CD14-positive monocyte (primary cell): Measurements from ENCODE around the gene NPTX1. TPM values are rescaled to one million over a fixed set of nuclear protein-coding genes. Genes with fewer than 3 reads are reported as not detected.

Experiments used
- DNase-seq, 3 donors: peaks; one replicate each; pipeline ENCODE4 v3.0.0-alpha.2; 2011 to 2022
- H2AFZ ChIP-seq: 2 replicates; pipeline ENCODE4 v1.6.0; 2012; ENCODE audit warnings: mild to moderate bottlenecking, low read depth, low read length, inconsistent platforms; ENCODE audit not compliant: insufficient read depth, poor library complexity, severe bottlenecking
- H3K27ac ChIP-seq, 2 donors: 1 replicate in 1 of 2; 2 replicates in 1 of 2; pipeline ENCODE4 v1.5.1; 2012 to 2013; ENCODE audit warnings: low read length in 2 of 2, control low read depth in 1 of 2, inconsistent platforms in 1 of 2, low read depth in 1 of 2, mild to moderate bottlenecking in 1 of 2
- H3K27me3 ChIP-seq, 2 donors: one replicate each; pipeline versions ENCODE4 v1.6.0 to v1.6.1; 2011 to 2013; ENCODE audit warnings: low read length in 2 of 2; ENCODE audit not compliant: control insufficient read depth in 2 of 2, insufficient read depth in 2 of 2
- H3K36me3 ChIP-seq, 2 donors: replicated peaks in 1 of 2; 1 replicate in 1 of 2; 2 replicates in 1 of 2; pipeline versions ENCODE4 v1.5.1 to v1.6.1; 2012 to 2013; ENCODE audit warnings: low read length in 2 of 2, control low read depth in 1 of 2, inconsistent platforms in 1 of 2, mild to moderate bottlenecking in 1 of 2; ENCODE audit not compliant: insufficient read depth in 2 of 2, control insufficient read depth in 1 of 2
- H3K4me1 ChIP-seq, 2 donors: 1 replicate in 1 of 2; 2 replicates in 1 of 2; pipeline versions ENCODE4 v1.5.1 to v1.6.1; 2012 to 2013; ENCODE audit warnings: low read length in 2 of 2, control low read depth in 1 of 2, inconsistent platforms in 1 of 2, mild to moderate bottlenecking in 1 of 2, moderate library complexity in 1 of 2; ENCODE audit not compliant: insufficient read depth in 2 of 2, control insufficient read depth in 1 of 2
- H3K4me2 ChIP-seq: replicated peaks from 2 replicates; pipeline ENCODE3; 2012; ENCODE audit warnings: low read length, moderate library complexity, mild to moderate bottlenecking; ENCODE audit not compliant: poor library complexity, severe bottlenecking; ENCODE audit errors: extremely low read depth
- H3K4me3 ChIP-seq, 3 experiments: fragments of 200-600 bp in 1 of 3; sonication (generic) in 1 of 3; replicated peaks in 1 of 3; 1 replicate in 2 of 3; 2 replicates in 1 of 3; pipeline ENCODE4 v1.5.1; 2011 to 2013; ENCODE audit warnings: low read length in 3 of 3, mild to moderate bottlenecking in 3 of 3, control low read depth in 2 of 3, low read depth in 2 of 3, inconsistent platforms in 1 of 3, moderate library complexity in 1 of 3
- H3K79me2 ChIP-seq: 2 replicates; pipeline ENCODE4 v1.6.0; 2012; ENCODE audit warnings: mild to moderate bottlenecking, control low read depth, inconsistent platforms, low read length, moderate library complexity; ENCODE audit not compliant: insufficient read depth
- H3K9ac ChIP-seq: 2 replicates; pipeline ENCODE4 v1.6.0; 2017; ENCODE audit warnings: low read length, mild to moderate bottlenecking; ENCODE audit not compliant: insufficient read depth, poor library complexity, severe bottlenecking
- H3K9me3 ChIP-seq, 2 donors: replicated peaks in 1 of 2; 1 replicate in 1 of 2; 2 replicates in 1 of 2; pipeline versions ENCODE4 v1.5.1 to v1.6.1; 2012 to 2013; ENCODE audit warnings: low read length in 2 of 2, control low read depth in 1 of 2; ENCODE audit not compliant: control insufficient read depth in 1 of 2, insufficient read depth in 1 of 2
- H4K20me1 ChIP-seq: 2 replicates; pipeline ENCODE4 v1.6.0; 2012; ENCODE audit warnings: mild to moderate bottlenecking, low read length, control low read depth, moderate library complexity; ENCODE audit not compliant: insufficient read depth
- H3K27ac Mint-ChIP-seq, 7 donors: one replicate each; pipeline ENCODE4 v1.8.0; 2020; ENCODE audit warnings: mild to moderate bottlenecking in 7 of 7, mixed read lengths in 7 of 7, moderate library complexity in 6 of 7, inconsistent platforms in 2 of 7
- H3K27me3 Mint-ChIP-seq, 3 donors: one replicate each; pipeline ENCODE4 v1.8.0; 2021 to 2022; ENCODE audit warnings: low read depth in 3 of 3, mild to moderate bottlenecking in 3 of 3, mixed read lengths in 3 of 3, moderate library complexity in 3 of 3, inconsistent platforms in 1 of 3
- H3K36me3 Mint-ChIP-seq, 2 donors: one replicate each; pipeline ENCODE4 v1.8.0; 2020; ENCODE audit warnings: mixed read lengths in 2 of 2, inconsistent platforms in 1 of 2, mild to moderate bottlenecking in 1 of 2
- H3K4me1 Mint-ChIP-seq: one replicate; pipeline ENCODE4 v1.8.0; 2020; ENCODE audit warnings: mild to moderate bottlenecking, mixed read lengths
- H3K4me3 Mint-ChIP-seq, 2 donors: one replicate each; pipeline ENCODE4 v1.8.0; 2020; ENCODE audit warnings: mild to moderate bottlenecking in 2 of 2, mixed read lengths in 2 of 2, moderate library complexity in 1 of 2
- H3K9me3 Mint-ChIP-seq, 7 donors: one replicate each; pipeline ENCODE4 v1.8.0; 2020 to 2022; ENCODE audit warnings: mixed read lengths in 7 of 7, mild to moderate bottlenecking in 6 of 7, moderate library complexity in 6 of 7, inconsistent platforms in 2 of 7
- WGBS: methylation state at CpG from one replicate; pipeline ENCODE4 v1.1.5; 2013; ENCODE audit warnings: missing lambda C conversion rate; ENCODE audit not compliant: insufficient coverage; 5-methylcytosine and 5-hydroxymethylcytosine counted together
- intact Hi-C, 2 donors: fragments of 100-400 bp; cut with micrococcal nuclease; formaldehyde crosslinking; loops; one replicate each; pipeline versions ENCODE4 v1.15.0 to v1.15.1; 2023
- polyA plus RNA-seq, 3 donors: library from polyadenylated mRNA; depleted of rRNA in 1 of 3; unstranded in 2 of 3; stranded (reverse) in 1 of 3; fragments of 300-500 nt in 2 of 3; fragments of >200 nt in 1 of 3; fragmentation: Illumina TruSeq in 2 of 3; gene quantifications; 1 replicate in 2 of 3; 2 replicates in 1 of 3; pipeline ENCODE4 v1.2.3, GENCODE V29; 2012 to 2021
- TF ChIP-seq, protein P1 (sequence below): fragments of 200-600 bp; IDR thresholded peaks from one replicate; pipeline ENCODE4 v1.8.0; 2022; ENCODE audit warnings: antibody characterized with exemption, mild to moderate bottlenecking

NPTX1 gene
- polyA plus RNA-seq, 3 donors = not detected

DNA sequence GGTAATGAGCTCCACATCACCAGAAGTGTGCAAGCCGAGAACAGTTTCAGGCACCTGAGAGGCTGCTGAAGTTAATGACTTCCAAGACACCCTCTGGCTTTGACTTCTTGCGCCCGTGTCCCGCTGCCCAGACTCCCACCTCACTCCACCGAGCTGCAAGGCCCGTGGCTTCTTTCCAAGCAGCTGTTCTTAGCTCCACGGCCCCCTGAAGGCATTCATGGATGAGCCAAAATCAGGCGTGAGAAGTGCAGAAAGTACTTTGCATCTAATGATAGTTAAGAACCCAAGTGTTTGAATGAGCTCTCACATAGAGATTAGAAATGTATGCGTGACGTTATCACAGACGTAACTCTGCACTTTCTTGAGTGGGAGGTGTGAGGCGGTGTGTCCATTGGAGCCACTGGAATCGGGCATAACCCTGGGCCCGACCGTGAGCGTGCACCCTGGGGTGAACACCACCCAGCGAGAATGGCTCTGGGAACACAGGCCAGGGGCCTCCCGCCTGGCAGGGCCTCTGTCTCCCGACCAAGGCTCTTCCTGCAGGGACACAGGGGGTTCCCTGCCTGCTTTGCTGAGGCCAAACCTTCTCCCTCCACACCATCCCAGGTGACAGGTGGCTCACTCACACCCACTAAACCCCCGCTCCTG lies 11.0 kb downstream of the NPTX1 start:
- no peak overlapping the region for H3K9ac ChIP-seq
- H3K79me2 ChIP-seq = no peaks in the 10 kb centered on the region
- H3K4me1 ChIP-seq = no peaks in the 10 kb centered on the region
- no peaks in the 10 kb centered on the region for H3K9me3 ChIP-seq
- H4K20me1 ChIP-seq = no peaks in the 10 kb centered on the region
- intact Hi-C loops = no loop called here
- Mint-ChIP-seq H3K4me3 (no peak overlapping the region), H3K4me1 (no peaks in the 10 kb centered on the region), H3K9me3 (peaks cover 0 to 4% (median 0%) of the 10 kb centered on the region in 7 donors), H3K27ac (no peak overlapping the region), H3K36me3 (no peaks in the 10 kb centered on the region), H3K27me3 (peaks cover 38 to 67% (median 49%) of the 10 kb centered on the region in 3 donors)
- H3K27ac ChIP-seq = no peak overlapping the region
- TF ChIP-seq, protein P1, sequence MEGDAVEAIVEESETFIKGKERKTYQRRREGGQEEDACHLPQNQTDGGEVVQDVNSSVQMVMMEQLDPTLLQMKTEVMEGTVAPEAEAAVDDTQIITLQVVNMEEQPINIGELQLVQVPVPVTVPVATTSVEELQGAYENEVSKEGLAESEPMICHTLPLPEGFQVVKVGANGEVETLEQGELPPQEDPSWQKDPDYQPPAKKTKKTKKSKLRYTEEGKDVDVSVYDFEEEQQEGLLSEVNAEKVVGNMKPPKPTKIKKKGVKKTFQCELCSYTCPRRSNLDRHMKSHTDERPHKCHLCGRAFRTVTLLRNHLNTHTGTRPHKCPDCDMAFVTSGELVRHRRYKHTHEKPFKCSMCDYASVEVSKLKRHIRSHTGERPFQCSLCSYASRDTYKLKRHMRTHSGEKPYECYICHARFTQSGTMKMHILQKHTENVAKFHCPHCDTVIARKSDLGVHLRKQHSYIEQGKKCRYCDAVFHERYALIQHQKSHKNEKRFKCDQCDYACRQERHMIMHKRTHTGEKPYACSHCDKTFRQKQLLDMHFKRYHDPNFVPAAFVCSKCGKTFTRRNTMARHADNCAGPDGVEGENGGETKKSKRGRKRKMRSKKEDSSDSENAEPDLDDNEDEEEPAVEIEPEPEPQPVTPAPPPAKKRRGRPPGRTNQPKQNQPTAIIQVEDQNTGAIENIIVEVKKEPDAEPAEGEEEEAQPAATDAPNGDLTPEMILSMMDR = no peak
- no peak for DNase-seq
- 87% methylated on average over 18 of the region's 20 CpGs for WGBS
- peaks cover 0 to 32% of the 10 kb centered on the region in 2 donors for H3K27me3 ChIP-seq
- no peak overlapping the region for H2AFZ ChIP-seq
- H3K4me3 ChIP-seq = no peak overlapping the region
- H3K4me2 ChIP-seq = no peak overlapping the region
- H3K36me3 ChIP-seq = no peaks in the 10 kb centered on the region

- H3K4me3 Mint-ChIP-seq = no peak overlapping the region
- H3K9me3 Mint-ChIP-seq = peaks cover 0 to 4% (median 0%) of the 10 kb centered on the region in 7 donors
- no peak overlapping the region for H3K9ac ChIP-seq
- TF ChIP-seq, protein P1 = no peak
- H3K79me2 ChIP-seq = no peaks in the 10 kb centered on the region
- H3K4me1 ChIP-seq = no peaks in the 10 kb centered on the region
- no peaks in the 10 kb centered on the region for H3K4me1 Mint-ChIP-seq
- intact Hi-C loops = no loop called here
- H3K36me3 Mint-ChIP-seq = no peaks in the 10 kb centered on the region
- H3K27me3 ChIP-seq = peaks cover 0 to 28% of the 10 kb centered on the region in 2 donors
- 96% methylated on average over 5 of the region's 8 CpGs for WGBS
- H2AFZ ChIP-seq = no peak overlapping the region
- no peak overlapping the region for H3K27ac ChIP-seq
- H3K4me2 ChIP-seq = no peak overlapping the region
- peaks cover 44 to 61% (median 49%) of the 10 kb centered on the region in 3 donors for H3K27me3 Mint-ChIP-seq
- H3K4me3 ChIP-seq = no peak overlapping the region
- no peaks in the 10 kb centered on the region for H3K9me3 ChIP-seq
- no peak for DNase-seq
- H3K36me3 ChIP-seq = no peaks in the 10 kb centered on the region
- H4K20me1 ChIP-seq = no peaks in the 10 kb centered on the region
- H3K27ac Mint-ChIP-seq = no peak overlapping the region
Observed at GRCh38 chr17:80464486-80464885, 11.9 kb downstream of the NPTX1 start.
